GM23248 (cell line): ENCODE results near the gene TBL3.

ENCODE experiments used
- EZH2 ChIP-seq: fragments of 200-600 bp; sonication (generic); IDR thresholded peaks from 2 replicates; pipeline ENCODE4 v1.6.1; 2018; ENCODE audit warnings: antibody characterized with exemption, mild to moderate bottlenecking; ENCODE audit not compliant: insufficient read depth, poor library complexity, severe bottlenecking
- EZH2phosphoT487 ChIP-seq: fragments of 200-600 bp; sonication (generic); IDR thresholded peaks from 2 replicates; pipeline ENCODE4 v1.6.1; 2018; ENCODE audit warnings: antibody characterized with exemption, moderate library complexity, mild to moderate bottlenecking, low read depth; ENCODE audit not compliant: insufficient read depth

DNA sequence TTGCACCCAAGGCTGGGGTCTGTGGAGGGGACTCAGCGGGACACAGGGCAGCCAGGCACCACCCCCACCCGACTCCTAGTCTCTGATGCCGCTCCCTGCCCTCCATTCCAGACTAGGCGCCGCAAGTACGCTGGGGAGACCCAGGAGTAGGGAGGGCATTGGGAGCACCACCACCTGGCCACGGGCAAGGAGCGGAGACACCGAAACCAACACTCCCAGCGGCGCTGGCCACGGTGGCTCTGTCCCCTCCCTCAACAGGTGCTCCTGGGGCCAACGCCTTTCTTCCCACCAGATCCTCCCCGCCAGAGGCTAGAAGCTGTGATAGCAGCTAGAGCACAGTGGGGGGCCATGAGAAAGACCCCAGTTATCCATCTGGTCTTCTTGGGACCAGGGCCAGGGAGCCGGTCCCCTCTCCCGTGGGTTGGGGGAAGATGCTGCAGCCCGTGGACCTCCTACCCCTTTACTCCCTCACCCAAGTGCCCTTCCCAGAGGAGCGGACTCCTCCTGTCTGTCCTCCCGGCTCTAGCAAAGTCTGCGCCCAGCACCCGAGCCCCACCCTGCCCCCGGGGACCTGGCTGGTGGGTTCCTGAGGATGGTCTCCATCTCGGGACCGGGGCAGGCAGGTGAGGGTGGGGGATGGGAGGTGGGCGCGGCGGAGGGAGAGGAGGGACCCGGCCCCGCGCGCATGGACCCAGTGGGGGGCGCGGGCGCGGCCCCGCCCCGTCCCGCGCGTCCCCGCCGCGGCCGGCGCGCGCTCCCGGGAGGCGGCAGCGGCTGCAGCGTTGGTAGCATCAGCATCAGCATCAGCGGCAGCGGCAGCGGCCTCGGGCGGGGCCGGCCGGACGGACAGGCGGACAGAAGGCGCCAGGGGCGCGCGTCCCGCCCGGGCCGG lies 17.6 kb downstream of the TBL3 start, which contains the start of gene SYNGR3:
- TF ChIP-seq EZH2, result peak; percentile 75
- TF ChIP-seq EZH2phosphoT487, result no peak
